Left lobe of liver (tissue), 2 donors: ENCODE measurements around the gene NPSR1. TPM values are rescaled to one million over a fixed set of nuclear protein-coding genes. Genes with fewer than 3 reads are reported as not detected.
"Not testable (repeated sequence)": the region's sequence is repeated elsewhere in the genome, so short reads cannot be mapped to it uniquely, and the experiment has no call there.

Experiments
- ATAC-seq: fragments of 200-7000 bp; cut with Tn5 transposase; one replicate; pipeline ENCODE4 v1.9.1; 2020; ENCODE audit warnings: mild to moderate bottlenecking, moderate library complexity
- DNase-seq: peaks from one replicate; pipeline ENCODE4 v3.0.0-alpha.2; 2020; ENCODE audit warnings: low spot score
- total RNA-seq: library from RNA; stranded (reverse); gene quantifications from one replicate; pipeline ENCODE4 v1.2.1, GENCODE V29; 2021
- donor health status: DM: no; HTN: no; CAD: no; lungs with moderate emphysema.
- donor health status: DM: no; HTN: yes; CAD: no.

Gene NPSR1
- total RNA-seq, 1 donor from 2014 or later, result not detected

- ATAC-seq, DNase-seq: not testable (repeated sequence)
Observed at GRCh38 chr7:34866222-34866621, 208.2 kb downstream of the NPSR1 start.

- ATAC-seq, DNase-seq: not testable (repeated sequence)
Observed at GRCh38 chr7:34867341-34867740, 209.3 kb downstream of the NPSR1 start.

GRCh38 chr7:34868602-34869001, 210.6 kb downstream of the NPSR1 start:
- not testable (repeated sequence) for DNase-seq, ATAC-seq

GRCh38 chr7:34869057-34869456, 211.0 kb downstream of the NPSR1 start:
- no peak for DNase-seq
- ATAC-seq, result no peak

- ATAC-seq, DNase-seq: not testable (repeated sequence)
Observed at GRCh38 chr7:34870041-34870440, 212.0 kb downstream of the NPSR1 start.

- not testable (repeated sequence) for ATAC-seq, DNase-seq
Observed at GRCh38 chr7:34874329-34874728, 216.3 kb downstream of the NPSR1 start.

- no peak for DNase-seq
- ATAC-seq, result no peak
Observed at GRCh38 chr7:34875481-34875880, 217.5 kb downstream of the NPSR1 start.

GRCh38 chr7:34878944-34879735, 221.1 kb downstream of the NPSR1 start:
- DNase-seq, ATAC-seq: not testable (repeated sequence)

GRCh38 chr7:34879871-34880270, 221.9 kb downstream of the NPSR1 start:
- no peak for ATAC-seq
- DNase-seq, result no peak

- not testable (repeated sequence) for DNase-seq, ATAC-seq
Observed at GRCh38 chr7:34883855-34884254, 225.8 kb downstream of the NPSR1 start.

GRCh38 chr7:34886856-34887255, 228.8 kb downstream of the NPSR1 start:
- ATAC-seq (no peak), DNase-seq (no peak)

- ATAC-seq, result no peak
- no peak for DNase-seq
Observed at GRCh38 chr7:34889951-34890350, 231.9 kb downstream of the NPSR1 start.

- ATAC-seq, result no peak
- DNase-seq, result no peak
Observed at GRCh38 chr7:34895202-34895601, 237.2 kb downstream of the NPSR1 start.
